GM12892 (cell line): ENCODE measurements around the gene GFPT2.

Source experiments
- POLR2A ChIP-seq: IDR thresholded peaks from 2 replicates; pipeline ENCODE4 v1.6.1; 2011; ENCODE audit warnings: low read depth, low read length, control low read depth
- POLR2AphosphoS5 ChIP-seq: IDR thresholded peaks from 2 replicates; pipeline ENCODE4 v1.6.1; 2011; ENCODE audit warnings: low read depth, low read length, control low read depth

GRCh38 chr5:180304016-180304292 is 49.2 kb downstream of the GFPT2 start:
- TF ChIP-seq POLR2A (no peak), POLR2AphosphoS5 (no peak)
